Inferior parietal cortex (tissue), 1 donor: ENCODE measurements around the gene FMNL2.
A peak's percentile ranks its signal among the peaks of the same experiment; 100 is the strongest.

ENCODE experiments used
- DNase-seq: peaks from one replicate; pipeline ENCODE4 v3.0.0-alpha.2; 2016; ENCODE audit errors: extremely low spot score

The FMNL2 gene

GRCh38 chr2:152449578-152449977 is 114.6 kb downstream of the FMNL2 start:
- DNase-seq = no peak

GRCh38 chr2:152450176-152450575 is 115.2 kb downstream of the FMNL2 start:
- no peak for DNase-seq

GRCh38 chr2:152452256-152452973 is 117.4 kb downstream of the FMNL2 start:
- DNase-seq = no peak

- no peak for DNase-seq
These were observed 118.3 kb downstream of the FMNL2 start for GRCh38 chr2:152453129-152453911.

- no peak for DNase-seq
These were observed 119.4 kb downstream of the FMNL2 start for GRCh38 chr2:152454371-152454770.

- DNase-seq = no peak
These were observed 120.0 kb downstream of the FMNL2 start for GRCh38 chr2:152454960-152455359.

GRCh38 chr2:152455738-152456137 is 120.8 kb downstream of the FMNL2 start:
- DNase-seq = no peak

GRCh38 chr2:152456262-152456661 is 121.3 kb downstream of the FMNL2 start:
- no peak for DNase-seq

GRCh38 chr2:152458441-152458940 is 123.5 kb downstream of the FMNL2 start:
- no peak for DNase-seq

GRCh38 chr2:152459091-152459490 is 124.1 kb downstream of the FMNL2 start:
- DNase-seq = no peak

- no peak for DNase-seq
These were observed 125.6 kb downstream of the FMNL2 start for GRCh38 chr2:152460567-152460966.

GRCh38 chr2:152462120-152462519 is 127.1 kb downstream of the FMNL2 start:
- no peak for DNase-seq

- DNase-seq = peak; percentile 86
These were observed 127.8 kb downstream of the FMNL2 start for GRCh38 chr2:152462779-152463178.

GRCh38 chr2:152464851-152465470 is 130.0 kb downstream of the FMNL2 start:
- DNase-seq = no peak

GRCh38 chr2:152465541-152465940 is 130.6 kb downstream of the FMNL2 start:
- DNase-seq = no peak

GRCh38 chr2:152466041-152466440 is 131.1 kb downstream of the FMNL2 start:
- DNase-seq = no peak

- DNase-seq = no peak
These were observed 132.2 kb downstream of the FMNL2 start for GRCh38 chr2:152466980-152467676.

GRCh38 chr2:152467677-152468410 is 132.9 kb downstream of the FMNL2 start:
- no peak for DNase-seq

- no peak for DNase-seq
These were observed 134.1 kb downstream of the FMNL2 start for GRCh38 chr2:152468899-152469692.
